ENCODE results near the gene UBE2V1. TPM values are rescaled to one million over a fixed set of nuclear protein-coding genes. Genes with fewer than 3 reads are reported as not detected.

The UBE2V1 gene
- total and polyA plus RNA-seq, 2 of the 13 experiments (the other 11 are each of a cell fraction or from before 2014, with no cell fraction given): 81.3 to 132 TPM

DNA sequence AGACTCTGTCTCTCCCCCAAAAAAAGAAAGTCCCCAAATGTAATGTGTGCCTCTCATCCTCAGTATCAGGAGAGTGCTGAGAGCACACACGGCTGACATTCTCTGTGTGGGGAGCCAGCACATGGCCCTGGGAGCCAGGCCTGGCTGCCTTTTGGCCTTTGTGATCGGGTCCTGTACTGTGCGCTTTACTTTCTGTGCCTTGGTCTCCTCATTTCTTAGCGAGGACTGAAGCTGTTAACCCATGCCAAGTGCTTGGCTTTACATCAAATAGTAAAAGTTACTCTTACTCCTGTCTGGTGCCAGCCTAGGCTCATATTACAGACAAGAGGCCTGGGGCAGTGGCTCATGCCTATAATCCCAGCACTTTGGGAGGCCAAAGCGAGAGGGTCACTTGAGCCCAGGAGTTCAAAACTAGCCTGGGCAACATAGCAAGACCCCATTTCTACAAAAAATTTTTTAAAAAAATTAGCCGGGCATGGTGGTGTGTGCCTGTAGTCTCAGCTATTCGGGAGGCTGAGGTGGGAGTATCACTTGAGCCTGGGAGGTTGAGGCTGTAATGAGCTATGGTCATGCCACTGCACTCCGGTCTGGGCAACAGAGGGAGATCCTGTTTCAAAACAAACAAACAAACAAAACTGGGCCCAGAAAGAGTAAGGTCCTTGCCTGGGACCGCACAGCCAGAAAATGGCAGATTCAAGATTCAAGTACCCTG, 79.8 kb downstream of the UBE2V1 start:
- Histone ChIP-seq H3K4me2 (ENCODE audit: low read depth, low read length) (peak overlapping the region; percentile 83), H2AFZ (ENCODE audit: low read length) (no peak overlapping the region), H3K27me3 (ENCODE audit: control insufficient read depth in 1 of 2, insufficient read depth in 2 of 2, low read length in 2 of 2) (peaks cover 3 to 11% of the 10 kb centered on the region in 2 experiments; a peak in 2 of 5 replicates), H3K36me3 (replicated peaks in 1 of 2; ENCODE audit: control insufficient read depth in 1 of 2, insufficient read depth in 2 of 2, low read length in 2 of 2) (no peaks in the 10 kb centered on the region), H4K20me1 (ENCODE audit: insufficient read depth, low read length) (no peaks in the 10 kb centered on the region), H3K4me1 (ENCODE audit: insufficient read depth, low read length) (peaks cover 85% of the 10 kb centered on the region), H3K79me2 (ENCODE audit: insufficient read depth, low read length) (no peaks in the 10 kb centered on the region), H3K4me3 (replicated peaks in 1 of 3; ENCODE audit: insufficient read depth in 1 of 3, low read depth in 2 of 3, low read length in 3 of 3) (peak overlapping the region; percentile 8 to 51 (median 24); a peak in 4 of 6 replicates), H3K9ac (ENCODE audit: insufficient read depth, low read depth, low read length) (peak overlapping the region; percentile 38; the same call in 1 of the 2 replicates), H3K9me3 (ENCODE audit: low read length) (no peaks in the 10 kb centered on the region), H3K27ac (ENCODE audit: extremely low read length, insufficient read depth, low read length) (peak overlapping the region; percentile 33)
- FAIRE-seq (no peak), ATAC-seq (no peak), DNase-seq (ENCODE audit: low spot score) (no peak)
- intact Hi-C loops (cut with micrococcal nuclease; ENCODE audit: unreplicated experiment) (loop anchor here (5.0 kb wide), 1 partner anchor 51 kb away; the partner anchor contains the start of gene SNAI1), in situ Hi-C loops (cut with HindIII; ENCODE audit: extremely low pct_ligation_motif_present, low pct_unique_long_range_greater_than_20kb) (no loop called here)
- WGBS (ENCODE audit: low lambda C conversion rate): 58% methylated on average over 9 of the region's 9 CpGs
- ChIA-PET CTCF (ENCODE audit: low intra/inter-chr PET ratio, low total read pairs) (interaction anchor here (0.6 kb wide), 1 partner anchor 50 kb away, joined by 3 read pairs; the partner anchor contains the start of gene SNAI1), POLR2A (interaction anchor here (1.6 kb wide), 1 partner anchor 82 kb away, joined by 3 read pairs; no protein-coding TSS in a partner anchor)
- BruUV-seq (replicated peaks): no TSS peak
- no peak for TF ChIP-seq ZNF772 (CRISPR knock-in tag; IDR thresholded peaks at IDR 0.05)
- peak; percentile 48; the same call in 1 of the 2 replicates for TF ChIP-seq ZNF768 (CRISPR knock-in tag; IDR thresholded peaks at IDR 0.05)
- no peak for TF ChIP-seq CERS6 (CRISPR knock-in tag; IDR thresholded peaks at IDR 0.05)
- peak; percentile 24; the same call in 1 of the 2 replicates for TF ChIP-seq MYC (CRISPR knock-in tag; IDR thresholded peaks at IDR 0.05; ENCODE audit: borderline replicate concordance)
- TF ChIP-seq, protein P1, sequence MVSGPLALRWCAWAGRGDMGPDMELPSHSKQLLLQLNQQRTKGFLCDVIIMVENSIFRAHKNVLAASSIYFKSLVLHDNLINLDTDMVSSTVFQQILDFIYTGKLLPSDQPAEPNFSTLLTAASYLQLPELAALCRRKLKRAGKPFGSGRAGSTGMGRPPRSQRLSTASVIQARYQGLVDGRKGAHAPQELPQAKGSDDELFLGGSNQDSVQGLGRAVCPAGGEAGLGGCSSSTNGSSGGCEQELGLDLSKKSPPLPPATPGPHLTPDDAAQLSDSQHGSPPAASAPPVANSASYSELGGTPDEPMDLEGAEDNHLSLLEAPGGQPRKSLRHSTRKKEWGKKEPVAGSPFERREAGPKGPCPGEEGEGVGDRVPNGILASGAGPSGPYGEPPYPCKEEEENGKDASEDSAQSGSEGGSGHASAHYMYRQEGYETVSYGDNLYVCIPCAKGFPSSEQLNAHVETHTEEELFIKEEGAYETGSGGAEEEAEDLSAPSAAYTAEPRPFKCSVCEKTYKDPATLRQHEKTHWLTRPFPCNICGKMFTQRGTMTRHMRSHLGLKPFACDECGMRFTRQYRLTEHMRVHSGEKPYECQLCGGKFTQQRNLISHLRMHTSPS (CRISPR knock-in tag; IDR thresholded peaks at IDR 0.05; ENCODE audit: low read depth): no peak
- TF ChIP-seq SRY (CRISPR knock-in tag; IDR thresholded peaks at IDR 0.05): no peak
- no peak for TF ChIP-seq MATR3 (CRISPR knock-in tag; IDR thresholded peaks at IDR 0.05)
- no peak for TF ChIP-seq AGO1 (IDR thresholded peaks at IDR 0.05; ENCODE audit: low read depth, low read length, poor library complexity, severe bottlenecking)
- peak; percentile 95 for TF ChIP-seq ZNF121 (CRISPR knock-in tag; IDR thresholded peaks at IDR 0.05)
- TF ChIP-seq CENPX (CRISPR knock-in tag; IDR thresholded peaks at IDR 0.05): no peak
- TF ChIP-seq ZNF275 (CRISPR knock-in tag; IDR thresholded peaks at IDR 0.05; ENCODE audit: borderline replicate concordance): no peak
- TF ChIP-seq, protein P2, sequence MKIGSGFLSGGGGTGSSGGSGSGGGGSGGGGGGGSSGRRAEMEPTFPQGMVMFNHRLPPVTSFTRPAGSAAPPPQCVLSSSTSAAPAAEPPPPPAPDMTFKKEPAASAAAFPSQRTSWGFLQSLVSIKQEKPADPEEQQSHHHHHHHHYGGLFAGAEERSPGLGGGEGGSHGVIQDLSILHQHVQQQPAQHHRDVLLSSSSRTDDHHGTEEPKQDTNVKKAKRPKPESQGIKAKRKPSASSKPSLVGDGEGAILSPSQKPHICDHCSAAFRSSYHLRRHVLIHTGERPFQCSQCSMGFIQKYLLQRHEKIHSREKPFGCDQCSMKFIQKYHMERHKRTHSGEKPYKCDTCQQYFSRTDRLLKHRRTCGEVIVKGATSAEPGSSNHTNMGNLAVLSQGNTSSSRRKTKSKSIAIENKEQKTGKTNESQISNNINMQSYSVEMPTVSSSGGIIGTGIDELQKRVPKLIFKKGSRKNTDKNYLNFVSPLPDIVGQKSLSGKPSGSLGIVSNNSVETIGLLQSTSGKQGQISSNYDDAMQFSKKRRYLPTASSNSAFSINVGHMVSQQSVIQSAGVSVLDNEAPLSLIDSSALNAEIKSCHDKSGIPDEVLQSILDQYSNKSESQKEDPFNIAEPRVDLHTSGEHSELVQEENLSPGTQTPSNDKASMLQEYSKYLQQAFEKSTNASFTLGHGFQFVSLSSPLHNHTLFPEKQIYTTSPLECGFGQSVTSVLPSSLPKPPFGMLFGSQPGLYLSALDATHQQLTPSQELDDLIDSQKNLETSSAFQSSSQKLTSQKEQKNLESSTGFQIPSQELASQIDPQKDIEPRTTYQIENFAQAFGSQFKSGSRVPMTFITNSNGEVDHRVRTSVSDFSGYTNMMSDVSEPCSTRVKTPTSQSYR (CRISPR knock-in tag; IDR thresholded peaks at IDR 0.05; ENCODE audit: borderline replicate concordance): no peak
- TF ChIP-seq ELK4 (CRISPR knock-in tag; IDR thresholded peaks at IDR 0.05; ENCODE audit: borderline replicate concordance): no peak
- no peak for TF ChIP-seq IRX3 (CRISPR knock-in tag; IDR thresholded peaks at IDR 0.05; ENCODE audit: borderline replicate concordance, low read depth)
- peak; percentile 67; the same call in 1 of the 2 replicates for TF ChIP-seq ZNF234 (CRISPR knock-in tag; conservative IDR thresholded peaks at IDR 0.05)
